C4-2B (cell line): ENCODE results near the gene WDR76.

Experiments used
- H3K27ac ChIP-seq: fragments of 450-650 bp; 2 replicates; pipeline ENCODE4 v1.5.1; 2017
- ZFX ChIP-seq: fragments of 450-650 bp; IDR thresholded peaks from 2 replicates; pipeline ENCODE4 v1.6.1; 2017
- TF ChIP-seq, protein P1 (sequence below): fragments of 450-650 bp; conservative IDR thresholded peaks from 2 replicates; pipeline ENCODE4 v1.5.1; 2017; ENCODE audit warnings: mild to moderate bottlenecking

The WDR76 gene

DNA sequence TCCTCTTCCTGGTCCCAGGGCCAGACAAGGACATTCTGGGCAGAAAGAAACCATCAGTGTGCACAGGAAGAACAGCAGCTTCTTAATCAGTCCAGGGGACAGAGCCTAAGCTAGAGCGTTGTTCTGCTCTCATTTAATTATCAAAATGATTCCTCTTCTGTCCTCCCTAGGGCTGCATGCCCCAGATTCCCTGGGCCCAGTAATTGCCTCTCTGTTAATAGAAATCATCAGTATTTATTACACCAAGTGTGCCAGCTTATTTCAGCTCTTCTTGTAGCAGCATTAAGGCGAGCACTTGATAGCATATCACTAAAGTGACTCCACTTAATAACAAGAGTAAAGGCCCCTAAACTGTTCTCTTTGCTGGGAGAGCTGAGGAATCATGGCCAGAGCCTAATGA lies 72.1 kb downstream of the WDR76 start:
- TF ChIP-seq, protein P1, sequence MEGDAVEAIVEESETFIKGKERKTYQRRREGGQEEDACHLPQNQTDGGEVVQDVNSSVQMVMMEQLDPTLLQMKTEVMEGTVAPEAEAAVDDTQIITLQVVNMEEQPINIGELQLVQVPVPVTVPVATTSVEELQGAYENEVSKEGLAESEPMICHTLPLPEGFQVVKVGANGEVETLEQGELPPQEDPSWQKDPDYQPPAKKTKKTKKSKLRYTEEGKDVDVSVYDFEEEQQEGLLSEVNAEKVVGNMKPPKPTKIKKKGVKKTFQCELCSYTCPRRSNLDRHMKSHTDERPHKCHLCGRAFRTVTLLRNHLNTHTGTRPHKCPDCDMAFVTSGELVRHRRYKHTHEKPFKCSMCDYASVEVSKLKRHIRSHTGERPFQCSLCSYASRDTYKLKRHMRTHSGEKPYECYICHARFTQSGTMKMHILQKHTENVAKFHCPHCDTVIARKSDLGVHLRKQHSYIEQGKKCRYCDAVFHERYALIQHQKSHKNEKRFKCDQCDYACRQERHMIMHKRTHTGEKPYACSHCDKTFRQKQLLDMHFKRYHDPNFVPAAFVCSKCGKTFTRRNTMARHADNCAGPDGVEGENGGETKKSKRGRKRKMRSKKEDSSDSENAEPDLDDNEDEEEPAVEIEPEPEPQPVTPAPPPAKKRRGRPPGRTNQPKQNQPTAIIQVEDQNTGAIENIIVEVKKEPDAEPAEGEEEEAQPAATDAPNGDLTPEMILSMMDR = no peak
- no peak for TF ChIP-seq ZFX
- H3K27ac ChIP-seq = no peak overlapping the region

DNA sequence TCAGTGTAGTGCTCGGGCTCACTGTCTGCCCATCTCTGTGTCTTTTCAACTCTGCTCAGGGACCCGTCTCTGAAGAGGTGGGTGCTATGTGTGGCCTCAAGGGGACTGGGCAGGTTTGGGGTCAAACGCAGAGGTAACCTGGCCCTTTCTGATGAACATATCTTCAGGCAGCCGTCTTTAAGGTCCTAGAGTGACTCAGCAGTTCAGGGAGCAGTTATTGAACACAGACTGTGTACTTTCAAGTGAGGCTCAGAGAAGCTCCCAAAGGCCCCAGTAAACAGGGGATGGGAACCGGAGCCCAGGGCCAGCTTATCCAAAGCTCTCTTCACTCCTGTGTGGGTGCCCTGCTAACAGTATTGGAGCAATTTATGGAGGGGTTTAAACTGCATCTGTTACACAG lies 73.1 kb downstream of the WDR76 start:
- TF ChIP-seq ZFX = no peak
- TF ChIP-seq, protein P1 = no peak
- H3K27ac ChIP-seq = no peak overlapping the region

DNA sequence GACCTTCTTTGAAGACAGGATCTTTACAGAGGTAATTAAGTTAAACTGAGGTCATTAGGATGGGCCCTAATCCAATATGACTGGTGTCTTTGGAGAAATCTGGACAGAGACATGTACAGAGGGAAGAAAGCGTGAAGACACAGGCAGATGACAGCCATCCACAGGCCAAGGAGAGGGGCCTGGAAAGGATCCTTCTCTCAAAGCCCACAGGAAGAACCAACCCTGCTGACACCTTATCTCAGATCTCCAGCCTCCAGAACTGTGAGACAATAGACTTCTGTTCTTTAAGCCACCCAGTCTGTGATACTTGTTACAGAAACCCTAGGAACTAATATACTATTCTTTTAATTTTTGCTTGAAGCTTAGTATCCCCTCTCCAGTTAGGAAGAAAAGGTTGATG lies 74.2 kb downstream of the WDR76 start:
- TF ChIP-seq ZFX = no peak
- TF ChIP-seq, protein P1 = no peak
- H3K27ac ChIP-seq = no peak overlapping the region

DNA sequence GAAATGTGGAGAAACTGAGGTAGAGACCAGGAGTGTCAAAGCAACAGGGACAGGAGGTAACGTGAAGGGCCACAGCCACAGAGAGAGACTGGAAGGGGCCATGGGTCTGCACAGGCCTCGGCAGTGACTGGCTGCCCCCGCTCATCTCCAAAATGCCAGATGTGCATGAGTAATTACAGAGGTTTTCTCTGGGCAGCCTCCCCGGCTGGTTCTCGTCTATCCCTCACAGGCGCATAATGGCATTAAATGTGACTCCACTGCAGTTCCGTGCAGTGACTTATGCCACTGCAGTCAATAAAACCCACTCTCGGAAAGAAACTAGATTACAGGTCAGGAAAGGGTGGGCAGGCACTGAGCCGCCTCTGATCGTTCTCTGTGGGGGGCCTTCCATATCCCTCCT lies 74.7 kb downstream of the WDR76 start:
- TF ChIP-seq, protein P1 = no peak
- no peak overlapping the region for H3K27ac ChIP-seq

DNA sequence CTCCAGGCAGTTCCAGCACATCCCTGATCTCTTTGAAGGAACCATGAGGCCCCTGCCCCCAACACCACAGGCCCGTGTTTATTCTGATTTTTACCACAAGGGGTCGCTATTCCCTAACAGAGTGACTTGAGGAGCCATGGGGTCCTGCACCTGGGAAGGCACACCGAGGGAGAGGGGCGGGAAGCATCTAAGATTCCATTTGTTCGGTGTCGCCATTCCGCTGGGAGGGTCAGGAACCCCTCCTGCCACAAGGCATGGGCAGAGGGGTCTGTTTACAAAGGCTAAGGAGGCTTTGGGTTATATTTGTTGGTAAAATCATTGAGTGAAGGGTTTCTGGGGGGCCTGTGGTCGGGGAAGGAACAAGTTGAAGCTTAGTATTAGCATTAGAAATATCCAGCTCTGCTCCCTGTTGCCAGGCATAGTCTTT lies 77.1 kb downstream of the WDR76 start:
- no peak overlapping the region for H3K27ac ChIP-seq
- TF ChIP-seq, protein P1 = peak; percentile 94
- TF ChIP-seq ZFX = no peak

DNA sequence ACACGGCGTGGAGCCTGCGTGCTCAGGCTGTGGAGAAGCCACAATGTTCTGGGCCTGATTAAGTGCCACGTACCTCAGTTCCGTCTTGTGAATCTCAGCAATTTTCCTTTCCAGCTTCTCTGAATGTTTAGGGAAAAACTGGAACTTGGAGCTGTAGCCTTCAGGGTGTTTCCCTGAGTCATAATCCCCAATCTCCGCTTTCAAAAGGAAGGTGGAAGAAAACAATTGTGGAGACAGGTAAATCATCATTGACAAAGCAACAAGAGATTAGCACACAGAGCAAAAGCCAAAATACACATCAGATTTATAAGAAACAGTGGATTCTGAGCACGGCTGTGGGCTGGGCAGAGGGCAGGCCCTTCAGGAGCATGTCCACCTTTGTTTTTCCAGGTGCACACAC lies 79.0 kb downstream of the WDR76 start:
- TF ChIP-seq, protein P1 = no peak
- TF ChIP-seq ZFX = no peak
- H3K27ac ChIP-seq = no peak overlapping the region

DNA sequence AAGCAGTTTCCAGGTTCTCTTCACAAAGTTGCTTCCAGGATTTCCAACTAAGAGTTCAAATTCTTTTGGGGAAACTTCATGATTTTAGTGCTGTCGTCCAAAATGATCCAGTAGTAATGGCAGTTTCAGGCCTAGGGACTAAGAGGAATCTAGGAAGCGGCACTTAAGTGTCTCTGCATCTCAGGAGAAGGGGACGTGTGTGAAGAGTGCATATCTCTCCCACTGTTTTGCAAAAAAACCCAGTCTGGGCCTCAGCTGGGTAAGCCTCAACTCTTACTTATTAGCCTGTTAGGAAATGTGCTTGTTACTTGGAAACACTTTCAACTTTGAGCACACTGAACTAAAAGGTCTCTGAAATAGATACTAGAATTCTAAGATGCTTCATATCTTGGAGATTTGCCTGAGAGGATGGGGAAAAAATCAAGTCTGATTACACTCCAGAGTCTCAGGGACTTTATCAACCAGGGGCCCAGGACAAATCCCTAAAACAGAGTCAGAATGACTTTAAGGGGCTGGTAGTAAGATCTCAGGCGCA lies 81.8 kb downstream of the WDR76 start:
- H3K27ac ChIP-seq = no peak overlapping the region
- no peak for TF ChIP-seq ZFX
- TF ChIP-seq, protein P1 = no peak
